HG03045 (cell line): ENCODE measurements around the gene KLHL42.

Experiments used
- ATAC-seq: cut with Tn5 transposase; IDR thresholded peaks from one replicate; pipeline ENCODE4 v1.9.1; 2021; ENCODE audit warnings: mild to moderate bottlenecking, moderate library complexity; ENCODE audit not compliant: unreplicated experiment

KLHL42 gene

GRCh38 chr12:27851311-27851710 is 71.3 kb downstream of the KLHL42 start:
- no peak for ATAC-seq

- no peak for ATAC-seq
Measured at GRCh38 chr12:27852117-27852516, 72.1 kb downstream of the KLHL42 start.
